HEK293T (cell line): ENCODE measurements around the gene MAP3K20.

ENCODE experiments used
- ARNT ChIP-seq: fragments of 450-650 bp; IDR thresholded peaks from 2 replicates; pipeline ENCODE4 v1.6.1; 2017; ENCODE audit warnings: mild to moderate bottlenecking
- FOXM1 ChIP-seq: fragments of 450-650 bp; IDR thresholded peaks from 2 replicates; pipeline ENCODE4 v1.6.1; 2017; ENCODE audit warnings: mild to moderate bottlenecking, borderline replicate concordance
- ZNF384 ChIP-seq: fragments of 450-650 bp; IDR thresholded peaks from 2 replicates; pipeline ENCODE4 v1.6.1; 2016

DNA sequence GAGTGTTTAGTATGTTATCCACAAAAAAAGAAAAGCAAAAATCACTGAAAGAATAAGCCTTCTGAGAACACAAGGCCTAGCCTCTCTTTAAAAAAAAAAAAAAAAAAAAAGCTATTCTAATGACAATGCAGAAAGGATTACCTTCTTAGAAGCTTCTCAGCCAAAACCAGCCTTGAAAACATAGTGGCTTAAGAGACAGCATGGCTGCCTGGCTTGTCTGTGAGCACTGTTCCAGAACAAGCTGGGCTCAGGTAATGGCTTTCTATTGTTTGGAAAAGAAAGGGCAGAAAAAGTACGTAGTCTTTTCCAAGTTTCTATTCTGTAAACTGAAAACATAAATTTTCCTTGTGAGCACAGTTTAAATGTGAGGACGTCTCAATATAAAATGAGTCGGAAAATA is 119.5 kb downstream of the MAP3K20 start:
- TF ChIP-seq ZNF384 = no peak
- no peak for TF ChIP-seq ARNT
- TF ChIP-seq FOXM1 = no peak
